GM12878 (cell line): ENCODE results near the gene FMNL2. TPM values are rescaled to one million over a fixed set of nuclear protein-coding genes. Genes with fewer than 3 reads are reported as not detected.

Experiments
- ATAC-seq: fragments of 200-7000 bp; cut with Tn5 transposase; 3 replicates; pipeline ENCODE4 v1.9.1; 2020; ENCODE audit warnings: mild to moderate bottlenecking, moderate library complexity
- BruUV-seq: library from RNA; stranded (reverse); fragments of 400-500 nt; replicated peaks from 2 replicates; lab custom pipeline; 2021; lab: Mats Ljungman, UMichigan
- CTCF ChIA-PET: fragments of 300-600 bp; sonication (Branson Sonifier 250); formaldehyde crosslinking; extraction: SDS; loops from one replicate; lab custom pipeline; 2021; ENCODE audit warnings: inconsistent platforms; lab: Yijun Ruan, JAX
- POLR2A ChIA-PET: fragments of 350-600 bp; formaldehyde crosslinking; extraction: SDS; loops from one replicate; lab custom pipeline; 2021; ENCODE audit warnings: inconsistent platforms; lab: Charles Lee
- RAD21 ChIA-PET: fragments of 300-600 bp; sonication (Branson Sonifier 250); formaldehyde crosslinking; loops from one replicate; lab custom pipeline; 2023; ENCODE audit warnings: antibody characterized with exemption; ENCODE audit not compliant: unreplicated experiment; lab: Charles Lee
- SMC1A ChIA-PET: fragments of 300-600 bp; sonication (Branson Sonifier 250); formaldehyde crosslinking; loops from one replicate; lab custom pipeline; 2023; ENCODE audit not compliant: unreplicated experiment, uncharacterized antibody; lab: Charles Lee
- DNase-seq: peaks from one replicate; pipeline ENCODE4 v3.0.0-alpha.2; 2011; ENCODE audit warnings: low read depth, low spot score
- FAIRE-seq: peaks from 3 replicates; lab custom pipeline; 2011; peaks lifted over from hg19 to GRCh38; lab: Jason Lieb, UNC
- H2AFZ ChIP-seq: 2 replicates; pipeline ENCODE4 v1.6.0; 2011; ENCODE audit warnings: low read depth, low read length, control low read depth; ENCODE audit not compliant: control insufficient read depth
- H3K27ac ChIP-seq: 2 replicates; pipeline ENCODE4 v1.5.1; 2011; ENCODE audit warnings: control low read depth; ENCODE audit not compliant: control insufficient read depth, insufficient read depth
- H3K27me3 ChIP-seq, 2 experiments: replicated peaks in 1 of 2; 2 replicates each; pipeline versions ENCODE4 v1.6.0 to v1.6.1; 2011; ENCODE audit warnings: low read length in 1 of 2; ENCODE audit not compliant: control insufficient read depth in 2 of 2, insufficient read depth in 2 of 2
- H3K36me3 ChIP-seq, 2 experiments: 2 replicates each; pipeline ENCODE4 v1.5.1; 2011; ENCODE audit warnings: low read length in 1 of 2; ENCODE audit not compliant: control insufficient read depth in 2 of 2, insufficient read depth in 2 of 2
- H3K4me1 ChIP-seq: 2 replicates; pipeline ENCODE4 v1.6.1; 2011; ENCODE audit warnings: mild to moderate bottlenecking, low read length, moderate library complexity, mixed read lengths; ENCODE audit not compliant: control insufficient read depth, insufficient read depth
- H3K4me2 ChIP-seq: 2 replicates; pipeline ENCODE4 v1.6.0; 2011; ENCODE audit warnings: control low read depth; ENCODE audit not compliant: control insufficient read depth, insufficient read depth
- H3K4me3 ChIP-seq: fragments of 200-600 bp; sonication (generic); 2 replicates; pipeline ENCODE4 v1.5.1; 2016
- H3K79me2 ChIP-seq: 2 replicates; pipeline ENCODE4 v1.6.0; 2011; ENCODE audit warnings: low read length; ENCODE audit not compliant: control insufficient read depth, insufficient read depth
- H3K9ac ChIP-seq: 2 replicates; pipeline ENCODE4 v1.8.0; 2011; ENCODE audit warnings: low read length, control low read depth, mixed read lengths; ENCODE audit not compliant: control insufficient read depth, insufficient read depth
- H3K9me3 ChIP-seq: replicated peaks from 3 replicates; pipeline ENCODE4 v1.5.1; 2011; ENCODE audit warnings: mild to moderate bottlenecking, low read length; ENCODE audit not compliant: control insufficient read depth, insufficient read depth
- H4K20me1 ChIP-seq: 2 replicates; pipeline ENCODE4 v1.6.0; 2011; ENCODE audit not compliant: control insufficient read depth, insufficient read depth
- ASH2L ChIP-seq: fragments of 300-600, 200-600 bp; sonication (generic); IDR thresholded peaks from 2 replicates; pipeline ENCODE4 v1.6.1; 2017; ENCODE audit warnings: low read depth, mild to moderate bottlenecking, borderline replicate concordance
- CHD1 ChIP-seq: IDR thresholded peaks from 2 replicates; pipeline ENCODE4 v1.6.1; 2012; ENCODE audit warnings: low read depth, low read length, improper control_type of control experiment
- JUNB ChIP-seq: IDR thresholded peaks from 2 replicates; pipeline ENCODE4 v1.6.1; 2016; ENCODE audit warnings: antibody characterized with exemption, mild to moderate bottlenecking
- MTA3 ChIP-seq: IDR thresholded peaks from 2 replicates; pipeline ENCODE4 v1.6.1; 2012; ENCODE audit warnings: low read length, inconsistent platforms, borderline replicate concordance
- MYC ChIP-seq: IDR thresholded peaks from 2 replicates; pipeline ENCODE4 v1.6.1; 2011; ENCODE audit warnings: mild to moderate bottlenecking, low read length, moderate library complexity, inconsistent platforms; ENCODE audit not compliant: insufficient read depth, insufficient replicate concordance, insufficient read length, severe bottlenecking
- SREBF2 ChIP-seq: IDR thresholded peaks from 2 replicates; pipeline ENCODE4 v1.6.1; 2012; ENCODE audit warnings: mild to moderate bottlenecking, low read length
- STAT1 ChIP-seq: fragments of 450-650 bp; conservative IDR thresholded peaks from 2 replicates; pipeline ENCODE4 v1.6.1; 2014; ENCODE audit warnings: antibody characterized with exemption, mild to moderate bottlenecking
- SUZ12 ChIP-seq: fragments of 200-600 bp; sonication (generic); IDR thresholded peaks from one replicate; pipeline ENCODE4 v1.6.1; 2018; ENCODE audit warnings: antibody characterized with exemption, mild to moderate bottlenecking; ENCODE audit not compliant: unreplicated experiment
- ZBED1 ChIP-seq: IDR thresholded peaks from 2 replicates; pipeline ENCODE4 v1.6.1; 2016; ENCODE audit warnings: borderline replicate concordance
- WGBS: methylation state at CpG from one replicate; pipeline ENCODE4 v1.1.6; 2016; ENCODE audit warnings: low lambda C conversion rate; ENCODE audit not compliant: insufficient replicate concordance, insufficient coverage; ENCODE audit errors: missing lambda C conversion rate; 5-methylcytosine and 5-hydroxymethylcytosine counted together
- in situ Hi-C: fragments of 300-500 bp; cut with MboI; formaldehyde crosslinking; loops from 9 replicates; pipeline ENCODE4 v1.14.3; 2018; ENCODE audit warnings: mixed read lengths
- intact Hi-C: fragments of 100-400 bp; cut with micrococcal nuclease; formaldehyde crosslinking; loops from one replicate; pipeline ENCODE4 v1.14.2; 2022; ENCODE audit not compliant: unreplicated experiment
- polyA plus RNA-seq, 11 experiments: library from polyadenylated mRNA; depleted of rRNA in 4 of 11; unstranded in 6 of 11; stranded (reverse) in 5 of 11; fragments of >200 nt; fragmentation: Nextera tagmentation in 4 of 11; fragmentation: Illumina TruSeq in 1 of 11; extraction: Ambion mirVana in 4 of 11; extraction: Trizol in 1 of 11; gene quantifications; 1 replicate in 1 of 11; 2 replicates in 10 of 11; pipeline versions ENCODE4 v1.2.1 to v1.2.3, GENCODE V29; 2011 to 2016; ENCODE audit warnings: inconsistent platforms in 2 of 11, missing spikeins in 2 of 11, low read depth in 1 of 11
- total RNA-seq, 4 experiments: library from RNA; depleted of rRNA in 3 of 4; stranded (reverse); fragments of >200 nt in 3 of 4; fragmentation: Illumina TruSeq in 1 of 4; extraction: Trizol in 1 of 4; gene quantifications; 2 replicates each; pipeline versions ENCODE4 v1.2.1 to v1.2.3, GENCODE V29; 2013 to 2021

FMNL2 gene
- total and polyA plus RNA-seq, 10 of the 15 experiments (the other 5 are each of a cell fraction or from before 2014, with no cell fraction given): 0.13 to 9.9 (median 0.35) TPM

DNA sequence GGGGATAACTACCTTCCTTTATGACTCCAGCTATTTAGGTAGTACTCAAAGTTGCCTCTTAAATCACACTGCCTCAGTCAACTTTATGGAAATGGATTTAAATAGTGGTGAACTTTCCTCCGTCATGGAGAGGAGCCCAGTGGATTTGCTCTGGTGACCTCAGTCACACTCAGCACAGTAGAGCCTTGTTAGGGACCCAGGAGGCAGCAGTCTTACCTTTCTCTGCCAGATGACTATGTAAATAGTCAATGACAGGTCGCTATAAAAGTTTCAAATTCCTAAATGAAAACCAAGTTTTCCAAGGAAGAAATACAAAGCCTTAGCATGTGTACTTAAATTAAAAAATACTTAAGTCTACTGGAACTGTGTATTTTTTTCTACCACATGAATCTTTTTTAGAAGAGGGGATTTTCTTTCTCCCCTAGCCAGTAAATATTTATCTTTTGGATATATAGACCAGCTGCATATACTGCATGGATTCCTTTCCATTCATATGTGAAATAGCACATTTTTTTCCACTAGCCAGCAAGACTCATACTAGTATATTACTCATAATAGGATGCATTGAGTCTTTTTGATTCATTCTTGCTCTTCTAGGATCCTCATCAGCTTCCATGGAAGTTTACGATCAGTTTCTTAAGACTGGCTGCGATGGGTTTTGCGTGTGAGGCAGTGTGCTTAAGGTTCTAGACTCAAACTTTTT is 147.1 kb downstream of the FMNL2 start (continued):
- no peak for TF ChIP-seq SREBF2
- no peak for TF ChIP-seq STAT1
- TF ChIP-seq ZBED1: no peak
- TF ChIP-seq SUZ12: no peak
- no peak for TF ChIP-seq MYC
- no peak for TF ChIP-seq MTA3
- TF ChIP-seq, all 136 proteins: peak for 0

DNA sequence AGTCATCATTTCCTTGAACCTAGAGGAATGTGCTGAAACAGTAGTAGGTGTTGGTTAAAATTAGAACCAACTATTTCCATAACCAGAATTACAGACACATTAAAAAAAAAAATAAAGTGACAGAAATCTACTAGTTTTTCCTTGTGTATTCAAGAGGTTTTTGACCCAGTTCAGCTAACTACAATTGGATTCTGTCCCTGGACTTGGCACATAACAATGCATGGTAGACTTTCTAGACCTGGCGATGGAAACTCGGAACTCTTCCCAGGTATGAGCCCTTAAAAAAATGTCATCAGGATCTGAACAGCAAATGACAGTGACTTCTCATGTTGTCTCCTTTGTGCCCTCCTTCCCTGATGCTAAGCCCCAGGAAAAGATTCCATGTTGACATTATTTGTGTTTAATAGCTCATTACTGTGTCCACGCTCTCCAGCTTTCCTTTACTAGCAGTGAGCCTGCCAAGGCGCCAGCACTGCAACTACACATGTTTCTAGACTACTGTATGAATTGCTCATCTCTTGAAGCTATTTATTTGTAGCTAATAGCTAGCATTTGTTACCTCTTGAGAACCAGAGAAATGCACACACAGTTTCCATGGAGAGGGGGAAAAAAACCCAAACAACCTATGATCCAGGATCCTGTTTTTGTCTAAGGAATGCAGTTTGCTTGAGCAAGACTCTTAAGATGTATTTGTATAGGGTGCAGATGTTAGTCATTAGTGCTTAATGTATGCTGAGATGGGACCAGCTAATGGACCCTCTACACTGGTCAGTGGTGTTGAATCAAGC is 148.5 kb downstream of the FMNL2 start:
- ChIA-PET RAD21 (interaction anchor here (1.4 kb wide), 2 partner anchors 9 to 15 kb away, joined by 3 read pairs; no protein-coding TSS in a partner anchor), SMC1A (interaction anchor here (0.7 to 6.7 kb wide), 6 partner anchors 9 to 399 kb away, joined by 3 to 38 read pairs (median 9); no protein-coding TSS in a partner anchor), CTCF (interaction anchor here (0.7 to 1.2 kb wide), 4 partner anchors 11 to 152 kb away, joined by 3 to 5 read pairs (median 4); no protein-coding TSS in a partner anchor), POLR2A (interaction anchor here (1.1 to 1.4 kb wide), 2 partner anchors 11 to 13 kb away, joined by 3 to 4 read pairs; no protein-coding TSS in a partner anchor)
- in situ Hi-C loops (no loop called here), intact Hi-C loops (no loop called here)
- no peak for ATAC-seq
- WGBS: 92% methylated on average over 4 of the region's 4 CpGs
- H3K4me3 ChIP-seq: no peak overlapping the region
- no peaks in the 10 kb centered on the region for H4K20me1 ChIP-seq
- H3K4me1 ChIP-seq: peaks cover 4% of the 10 kb centered on the region; the same call in 1 of the 2 replicates
- no peaks in the 10 kb centered on the region for H3K9me3 ChIP-seq
- no peaks in the 10 kb centered on the region for H3K36me3 ChIP-seq
- H3K27me3 ChIP-seq: no peaks in the 10 kb centered on the region
- H3K9ac ChIP-seq: no peak overlapping the region
- no peaks in the 10 kb centered on the region for H3K79me2 ChIP-seq
- no peak overlapping the region for H3K27ac ChIP-seq
- no TSS peak for BruUV-seq
- H2AFZ ChIP-seq: no peak overlapping the region
- no peak for TF ChIP-seq CHD1
- TF ChIP-seq ASH2L: no peak
- no peak for TF ChIP-seq JUNB
- no peak for TF ChIP-seq STAT1
- DNase-seq: no peak
- no peak overlapping the region for H3K4me2 ChIP-seq
- no peak for FAIRE-seq
